HEK293 (cell line): Measurements from ENCODE around the gene CAMK2B.

Experiments
- TF ChIP-seq, protein P1 (sequence below): fragments of 450-650 bp; formaldehyde crosslinking; IDR thresholded peaks from 2 replicates; pipeline ENCODE4 v1.5.1; 2016; ENCODE audit warnings: missing biosample characterization, missing genetic modification characterization, low read depth
- TF ChIP-seq, protein P2 (sequence below): fragments of 450-650 bp; formaldehyde crosslinking; IDR thresholded peaks from 2 replicates; pipeline ENCODE4 v1.5.1; 2016; ENCODE audit warnings: missing biosample characterization, missing genetic modification characterization

DNA sequence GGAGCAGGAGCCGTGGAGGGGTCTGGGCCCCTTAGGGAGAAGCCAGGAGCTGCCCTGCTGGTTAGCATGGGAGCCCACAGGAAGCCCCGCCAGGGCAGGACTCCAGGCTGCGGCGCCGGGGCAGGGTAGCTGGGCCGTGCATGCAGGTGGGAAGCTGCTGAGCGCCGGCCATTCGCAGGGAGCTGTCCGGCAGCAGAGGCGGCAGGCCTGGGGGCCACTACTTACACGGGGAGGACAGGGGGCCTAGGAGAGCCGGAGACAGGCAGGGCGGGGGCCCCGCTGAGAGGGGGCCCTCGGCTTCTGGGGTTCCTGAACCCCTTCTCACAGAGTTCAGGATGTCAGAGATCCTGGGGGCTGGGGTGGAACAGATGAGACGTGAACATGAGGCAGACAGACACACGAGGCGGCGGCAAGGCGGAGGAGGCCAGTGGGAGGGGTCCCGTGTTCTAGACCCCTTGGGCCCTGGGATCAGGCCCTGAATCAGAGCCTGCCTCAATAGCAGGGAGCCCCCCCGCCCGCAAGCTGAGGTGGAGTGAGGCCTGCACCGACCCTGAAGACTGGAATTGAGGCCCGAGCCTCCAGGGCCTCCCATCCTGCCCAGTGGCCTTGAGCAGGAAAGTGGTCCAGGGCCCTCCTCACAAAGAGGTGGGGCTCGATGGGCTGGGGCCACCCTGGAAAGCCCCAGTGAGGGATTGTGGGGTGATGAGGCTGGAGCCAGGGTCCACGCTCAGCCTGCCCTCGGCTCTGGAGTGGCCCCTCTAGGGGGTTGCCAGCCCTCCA lies 96.6 kb downstream of the CAMK2B start:
- TF ChIP-seq, protein P1, sequence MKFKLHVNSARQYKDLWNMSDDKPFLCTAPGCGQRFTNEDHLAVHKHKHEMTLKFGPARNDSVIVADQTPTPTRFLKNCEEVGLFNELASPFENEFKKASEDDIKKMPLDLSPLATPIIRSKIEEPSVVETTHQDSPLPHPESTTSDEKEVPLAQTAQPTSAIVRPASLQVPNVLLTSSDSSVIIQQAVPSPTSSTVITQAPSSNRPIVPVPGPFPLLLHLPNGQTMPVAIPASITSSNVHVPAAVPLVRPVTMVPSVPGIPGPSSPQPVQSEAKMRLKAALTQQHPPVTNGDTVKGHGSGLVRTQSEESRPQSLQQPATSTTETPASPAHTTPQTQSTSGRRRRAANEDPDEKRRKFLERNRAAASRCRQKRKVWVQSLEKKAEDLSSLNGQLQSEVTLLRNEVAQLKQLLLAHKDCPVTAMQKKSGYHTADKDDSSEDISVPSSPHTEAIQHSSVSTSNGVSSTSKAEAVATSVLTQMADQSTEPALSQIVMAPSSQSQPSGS (tag by site-specific recombination): no peak
- TF ChIP-seq, protein P2, sequence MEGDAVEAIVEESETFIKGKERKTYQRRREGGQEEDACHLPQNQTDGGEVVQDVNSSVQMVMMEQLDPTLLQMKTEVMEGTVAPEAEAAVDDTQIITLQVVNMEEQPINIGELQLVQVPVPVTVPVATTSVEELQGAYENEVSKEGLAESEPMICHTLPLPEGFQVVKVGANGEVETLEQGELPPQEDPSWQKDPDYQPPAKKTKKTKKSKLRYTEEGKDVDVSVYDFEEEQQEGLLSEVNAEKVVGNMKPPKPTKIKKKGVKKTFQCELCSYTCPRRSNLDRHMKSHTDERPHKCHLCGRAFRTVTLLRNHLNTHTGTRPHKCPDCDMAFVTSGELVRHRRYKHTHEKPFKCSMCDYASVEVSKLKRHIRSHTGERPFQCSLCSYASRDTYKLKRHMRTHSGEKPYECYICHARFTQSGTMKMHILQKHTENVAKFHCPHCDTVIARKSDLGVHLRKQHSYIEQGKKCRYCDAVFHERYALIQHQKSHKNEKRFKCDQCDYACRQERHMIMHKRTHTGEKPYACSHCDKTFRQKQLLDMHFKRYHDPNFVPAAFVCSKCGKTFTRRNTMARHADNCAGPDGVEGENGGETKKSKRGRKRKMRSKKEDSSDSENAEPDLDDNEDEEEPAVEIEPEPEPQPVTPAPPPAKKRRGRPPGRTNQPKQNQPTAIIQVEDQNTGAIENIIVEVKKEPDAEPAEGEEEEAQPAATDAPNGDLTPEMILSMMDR (tag by site-specific recombination): no peak
